GM21360 (cell line): Measurements from ENCODE around the gene TRDN.
"Not testable (repeated sequence)": the region's sequence is repeated elsewhere in the genome, so short reads cannot be mapped to it uniquely, and the experiment has no call there.

Source experiments
- ATAC-seq: cut with Tn5 transposase; IDR thresholded peaks from one replicate; pipeline ENCODE4 v1.9.1; 2021; ENCODE audit warnings: mild to moderate bottlenecking, moderate library complexity; ENCODE audit not compliant: unreplicated experiment

Gene TRDN

GRCh38 chr6:123565529-123565928 lies 71.2 kb downstream of the TRDN start:
- no peak for ATAC-seq

- ATAC-seq: no peak
Observed at GRCh38 chr6:123564361-123564760, 72.4 kb downstream of the TRDN start.

DNA sequence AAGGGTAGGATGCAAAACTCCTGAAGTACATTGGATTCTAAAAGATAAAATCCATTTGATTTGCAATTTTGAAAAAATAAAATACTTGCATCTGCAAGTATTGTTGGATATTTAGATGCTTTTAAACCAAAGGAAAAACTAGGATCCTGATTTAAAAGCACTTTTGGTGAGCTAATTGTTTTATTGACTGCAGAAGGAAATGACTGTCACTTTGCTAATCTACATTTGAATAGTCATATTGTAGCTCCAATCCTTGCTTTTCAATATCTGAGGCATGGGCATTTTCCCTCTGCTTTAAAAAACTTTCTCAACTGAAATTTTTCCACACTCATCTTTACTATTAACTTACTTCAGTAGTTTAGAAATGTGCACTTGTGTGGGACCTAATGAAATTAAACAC lies 74.1 kb downstream of the TRDN start:
- ATAC-seq: no peak

DNA sequence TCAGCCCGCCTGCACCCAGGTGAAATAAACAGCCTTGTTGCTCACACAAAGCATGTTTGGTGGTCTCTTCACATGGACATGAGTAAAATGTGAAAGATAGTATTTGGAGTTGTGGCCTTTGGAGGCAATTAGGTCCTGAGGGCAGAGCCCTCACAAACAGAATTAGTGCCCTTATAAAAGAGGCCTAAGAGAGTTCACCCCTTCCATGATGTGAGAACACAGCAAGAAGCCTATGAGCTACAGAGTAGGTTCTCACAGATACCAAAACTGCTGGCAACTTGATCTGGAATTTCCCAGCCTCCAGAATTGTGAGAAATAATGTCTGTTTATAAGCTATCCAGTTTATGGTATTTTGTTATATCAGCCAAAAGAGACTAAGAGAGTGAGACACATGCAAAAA lies 74.5 kb downstream of the TRDN start:
- no peak for ATAC-seq

DNA sequence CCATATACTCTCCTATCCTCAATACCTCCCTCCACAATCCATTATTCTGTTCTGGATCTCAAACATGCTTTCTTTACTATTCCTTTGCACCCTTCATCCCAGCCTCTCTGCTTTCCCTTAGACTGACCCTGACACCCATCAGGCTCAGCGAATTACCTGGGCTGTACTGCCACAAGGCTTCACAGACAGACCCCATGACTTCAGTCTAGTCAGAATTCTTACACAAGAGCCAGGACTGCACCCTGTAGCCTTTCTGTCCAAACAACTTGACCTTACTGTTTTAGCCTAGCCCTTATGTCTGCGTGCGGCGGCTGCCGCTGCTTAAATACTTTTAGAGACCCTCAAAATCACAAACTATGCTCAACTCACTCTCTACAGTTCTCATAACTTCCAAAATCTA lies 76.9 kb downstream of the TRDN start:
- not testable (repeated sequence) for ATAC-seq

GRCh38 chr6:123557474-123557873 lies 79.3 kb downstream of the TRDN start:
- ATAC-seq: not testable (repeated sequence)

DNA sequence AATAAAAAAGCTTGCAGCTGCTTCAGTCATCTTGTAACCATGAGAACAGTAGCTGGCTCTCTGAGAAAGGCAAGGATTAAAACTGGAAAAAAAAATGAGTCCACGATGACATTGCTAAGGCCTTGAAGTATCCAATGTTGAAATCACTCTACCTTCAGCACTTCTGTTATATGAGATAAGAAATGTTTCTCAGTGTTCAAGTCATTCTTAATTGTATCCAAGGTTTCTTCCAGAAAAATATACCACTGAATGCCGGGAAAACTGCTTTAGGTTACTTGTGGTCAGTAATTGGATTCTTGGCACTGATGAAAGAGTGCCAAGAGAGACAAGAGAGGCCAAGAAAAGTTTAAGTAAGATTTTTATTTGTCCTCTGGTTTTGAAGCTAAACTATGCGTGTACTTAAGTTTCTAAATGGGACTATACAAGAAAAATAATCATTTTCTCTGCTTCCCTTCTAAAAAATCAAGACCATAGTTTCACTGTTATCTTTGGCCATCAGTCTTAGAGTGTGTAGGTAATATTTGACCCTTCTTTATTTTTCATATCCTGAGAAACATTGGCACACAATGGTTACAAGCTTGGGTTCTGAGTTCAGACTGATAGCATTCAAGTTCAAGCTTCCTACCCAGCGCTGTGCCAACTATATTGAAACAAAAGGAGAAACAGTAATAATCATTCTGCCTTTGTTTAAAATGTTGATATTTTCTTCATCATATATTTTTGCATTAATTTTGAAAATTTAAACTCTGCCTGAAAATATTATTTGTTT lies 84.6 kb downstream of the TRDN start:
- ATAC-seq: no peak

GRCh38 chr6:123550052-123550617 lies 86.6 kb downstream of the TRDN start:
- no peak for ATAC-seq

- no peak for ATAC-seq
Observed at GRCh38 chr6:123549476-123549875, 87.3 kb downstream of the TRDN start.

- no peak for ATAC-seq
Observed at GRCh38 chr6:123547216-123547978, 89.4 kb downstream of the TRDN start.

DNA sequence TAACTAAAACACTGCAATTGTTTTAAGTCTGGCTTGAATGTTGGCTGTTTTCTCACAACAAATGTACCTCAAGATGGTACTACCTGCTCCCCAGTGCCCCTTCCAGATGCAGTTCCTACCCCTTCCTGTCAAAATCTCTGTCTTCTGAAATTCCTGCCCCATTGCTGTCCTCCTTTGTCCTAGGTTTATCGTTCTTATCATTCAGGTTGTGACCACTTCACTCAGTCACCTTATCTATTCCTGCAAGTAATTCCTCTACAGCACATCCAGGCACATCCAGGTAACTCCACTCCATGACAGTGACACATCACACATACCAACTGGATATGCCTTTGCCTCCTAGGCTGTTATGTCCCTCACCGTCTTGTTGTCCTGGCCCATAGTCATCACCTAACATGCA lies 90.2 kb downstream of the TRDN start:
- ATAC-seq: no peak

DNA sequence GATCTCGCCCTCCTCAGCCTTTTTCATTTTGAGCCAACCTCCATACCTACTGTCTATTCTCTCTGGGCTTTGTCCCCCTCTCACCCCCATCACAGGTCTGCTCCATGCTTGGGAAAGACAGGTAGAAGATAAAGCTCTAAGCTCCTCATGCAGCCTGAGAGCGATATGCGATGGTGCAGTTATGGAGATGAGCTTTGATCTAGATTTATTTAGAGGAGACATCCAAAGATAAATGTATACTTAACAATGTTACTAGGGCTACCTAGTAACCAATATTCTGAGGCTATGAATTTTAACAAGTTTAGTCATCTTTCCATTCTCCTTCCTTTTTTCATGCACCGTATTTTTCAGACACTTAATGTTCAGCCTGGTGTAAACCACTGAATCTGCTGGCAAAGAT lies 95.3 kb downstream of the TRDN start:
- no peak for ATAC-seq

DNA sequence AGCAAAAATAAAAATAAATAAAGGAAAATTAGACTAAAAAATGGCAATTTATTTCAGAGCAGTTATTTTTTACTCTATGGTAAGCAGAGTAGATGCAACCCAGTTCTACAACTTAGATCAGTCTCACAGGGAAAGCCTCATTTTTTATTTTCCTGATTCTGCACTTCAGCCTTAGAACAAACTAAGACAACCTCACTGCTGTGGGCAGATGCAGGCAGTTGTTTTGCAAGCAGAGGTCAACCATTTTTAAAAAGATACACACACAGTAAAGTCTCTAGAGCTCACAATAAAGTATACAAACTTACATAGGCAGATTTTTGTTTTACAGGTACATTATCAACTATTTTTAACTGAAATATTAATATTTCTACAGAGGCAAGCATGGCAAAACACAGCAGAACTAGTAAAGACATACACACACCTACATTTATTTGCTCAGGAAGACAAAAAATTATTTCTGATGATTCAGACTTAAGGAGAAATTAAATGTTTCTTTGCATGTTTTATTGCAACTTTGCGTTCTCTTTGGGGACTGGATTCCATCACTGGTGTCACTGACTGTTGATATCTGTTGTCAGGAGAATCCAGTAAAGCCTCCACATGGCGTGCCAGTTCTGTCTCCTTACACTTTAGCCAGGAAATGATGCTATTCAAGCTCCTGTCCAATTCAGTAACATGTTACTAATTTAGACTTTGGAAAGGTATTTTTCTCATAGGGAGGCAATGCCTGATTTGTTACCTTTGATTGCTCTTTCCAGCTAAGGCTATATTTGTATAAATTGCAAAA lies 102.7 kb downstream of the TRDN start:
- no peak for ATAC-seq

DNA sequence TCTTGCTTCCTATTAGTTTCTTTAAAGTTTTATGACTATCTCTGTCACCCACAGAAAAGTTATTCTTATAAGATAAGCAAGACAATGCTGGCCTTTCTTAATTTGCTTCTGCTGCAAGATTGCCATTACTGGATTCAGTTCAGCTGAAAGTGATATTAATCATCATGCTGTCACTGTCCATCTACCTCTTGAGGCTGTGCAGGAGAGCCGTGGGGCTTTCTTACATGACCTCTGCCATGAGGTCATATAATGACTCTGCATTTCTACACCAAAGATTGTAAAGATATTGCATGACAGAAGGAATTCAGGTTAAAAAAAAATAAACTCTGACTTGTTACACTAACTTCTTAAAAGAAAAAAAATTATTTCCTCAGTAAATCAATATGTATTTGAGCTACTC lies 106.9 kb downstream of the TRDN start:
- no peak for ATAC-seq

- no peak for ATAC-seq
Observed at GRCh38 chr6:123529058-123529457, 107.7 kb downstream of the TRDN start.

DNA sequence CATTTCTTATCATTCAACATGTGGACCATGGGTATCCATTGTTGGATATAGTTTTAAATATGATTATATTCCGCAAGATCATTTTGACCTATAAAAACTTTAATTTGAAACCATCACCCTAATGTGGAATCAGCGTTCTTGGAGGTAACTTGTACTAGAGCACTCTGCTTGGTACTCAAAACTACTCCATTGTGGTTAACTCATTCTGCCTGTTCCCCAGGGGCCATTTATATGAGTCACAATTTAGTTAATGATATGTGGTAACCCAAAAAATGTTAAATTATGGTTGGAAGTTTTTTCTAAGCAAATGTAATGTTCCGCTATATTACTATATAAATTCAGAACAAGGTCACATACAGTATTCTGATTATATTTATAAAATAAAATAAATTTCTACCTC lies 109.3 kb downstream of the TRDN start:
- no peak for ATAC-seq

DNA sequence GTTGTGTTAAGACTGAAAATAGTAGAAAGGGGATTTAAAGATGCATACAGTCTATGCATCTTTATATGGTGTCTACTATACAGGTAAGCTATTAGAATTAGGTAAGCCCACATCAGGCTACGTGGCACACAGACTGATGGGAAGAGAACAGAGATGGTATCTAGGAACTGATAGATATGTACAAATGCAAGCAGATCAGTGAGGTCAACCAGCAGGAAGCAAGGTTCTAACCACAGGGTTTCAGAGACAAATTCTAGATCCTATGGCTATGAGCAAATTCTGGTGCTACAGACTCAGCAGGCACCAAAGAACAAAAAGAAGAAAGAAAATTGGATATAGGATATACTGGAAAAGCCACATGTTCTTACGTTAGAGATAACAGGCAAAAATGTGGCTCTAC lies 110.6 kb downstream of the TRDN start:
- ATAC-seq: no peak

DNA sequence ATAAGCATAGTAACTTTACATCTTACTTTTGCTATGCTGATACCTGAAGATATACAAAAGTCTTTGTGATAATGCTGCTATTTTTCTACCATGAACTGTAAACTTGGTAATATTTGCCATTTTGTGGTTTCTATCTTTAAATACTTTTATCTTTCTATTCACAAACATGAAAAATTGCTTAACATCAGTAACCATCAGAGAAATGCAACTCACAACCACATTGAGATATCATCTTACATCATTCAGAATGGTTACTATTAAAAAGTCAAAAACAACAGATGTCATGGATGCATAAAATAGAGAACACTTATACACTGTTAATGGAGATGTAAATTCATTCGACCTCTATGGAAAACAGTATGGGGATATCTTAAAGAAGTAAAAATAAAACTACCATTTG lies 112.0 kb downstream of the TRDN start:
- ATAC-seq: no peak

- no peak for ATAC-seq
Observed at GRCh38 chr6:123520217-123520616, 116.5 kb downstream of the TRDN start.

DNA sequence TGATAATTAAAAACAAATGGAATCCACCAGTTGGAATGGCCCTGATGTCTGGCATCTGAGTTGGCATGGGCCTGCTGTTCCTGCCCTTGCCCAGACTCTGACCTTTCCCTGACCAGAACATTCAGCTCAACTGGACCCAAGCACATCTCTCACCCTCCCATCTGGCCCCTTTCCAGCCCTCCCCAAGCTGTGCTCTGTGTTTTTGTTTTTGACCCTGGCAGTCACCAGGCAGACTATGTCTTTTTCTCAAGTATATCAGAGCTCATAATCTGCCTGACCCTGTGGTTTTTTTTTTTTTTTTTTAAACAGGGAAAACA lies 117.6 kb downstream of the TRDN start:
- no peak for ATAC-seq

- ATAC-seq: no peak
Observed at GRCh38 chr6:123518441-123519188, 118.1 kb downstream of the TRDN start.
